ENCODE measurements around the gene RBBP5. TPM values are rescaled to one million over a fixed set of nuclear protein-coding genes. Genes with fewer than 3 reads are reported as not detected.

Gene RBBP5
- polyA plus RNA-seq, 5 donors = 15.6 to 21.5 (median 18.8) TPM

Other genes starting within 250 kb of the RBBP5 start
- under 1 TPM; 0.33 to 0.49 (median 0.38) TPM for gene CNTN2, start 78.8 kb downstream of the RBBP5 start, polyA plus RNA-seq (ENCODE audit: insufficient read depth in 1 of 5, insufficient read length in 5 of 5, low replicate concordance in 1 of 5)
- gene TMEM81, start 37.5 kb downstream of the RBBP5 start, polyA plus RNA-seq (ENCODE audit: insufficient read depth in 1 of 5, insufficient read length in 5 of 5, low replicate concordance in 1 of 5) = 1 to 10 TPM; 3.5 to 5.1 (median 4.1) TPM
- gene DSTYK, start 89.7 kb upstream of the RBBP5 start, polyA plus RNA-seq (ENCODE audit: insufficient read depth in 1 of 5, insufficient read length in 5 of 5, low replicate concordance in 1 of 5) = 10 to 100 TPM; 13.2 to 18.2 (median 16.1) TPM
- gene TMCC2, start 106.0 kb upstream of the RBBP5 start, polyA plus RNA-seq (ENCODE audit: insufficient read depth in 1 of 5, insufficient read length in 5 of 5, low replicate concordance in 1 of 5) = 10 to 100 TPM in 4 of 5 donors, 1 to 10 TPM in 1; 7.8 to 21.5 (median 12.3) TPM
- 10 to 100 TPM in 1 of 5 donors, 1 to 10 TPM in 4; 6.0 to 10.5 (median 7.9) TPM for gene NUAK2, start 199.8 kb upstream of the RBBP5 start, polyA plus RNA-seq (ENCODE audit: insufficient read depth in 1 of 5, insufficient read length in 5 of 5, low replicate concordance in 1 of 5)
- 1 to 10 TPM in 1 of 5 donors, under 1 TPM in 4; 0.56 to 1.3 (median 0.77) TPM for gene KLHDC8A, start 234.9 kb upstream of the RBBP5 start, polyA plus RNA-seq (ENCODE audit: insufficient read depth in 1 of 5, insufficient read length in 5 of 5, low replicate concordance in 1 of 5)

All from right lung (tissue), 5 donors.